Astrocyte (in vitro differentiated cells and primary cell): ENCODE measurements around the gene HOGA1. TPM values are rescaled to one million over a fixed set of nuclear protein-coding genes. Genes with fewer than 3 reads are reported as not detected.
A peak's percentile ranks its signal among the peaks of the same experiment; 100 is the strongest.
"Not testable (repeated sequence)": the region's sequence is repeated elsewhere in the genome, so short reads cannot be mapped to it uniquely, and the experiment has no call there.

Source experiments
- DNase-seq: peaks from one replicate; pipeline ENCODE4 v3.0.0-alpha.2; 2010; ENCODE audit warnings: low read depth
- FAIRE-seq: peaks from 2 replicates; lab custom pipeline; 2011; peaks lifted over from hg19 to GRCh38; lab: Jason Lieb, UNC
- H2AFZ ChIP-seq: 2 replicates; pipeline ENCODE4 v1.6.0; 2012; ENCODE audit warnings: low read depth, low read length, inconsistent platforms
- H3K27ac ChIP-seq: 2 replicates; pipeline ENCODE4 v1.5.1; 2011; ENCODE audit warnings: low read depth, low read length, inconsistent platforms
- H3K27me3 ChIP-seq: 2 replicates; pipeline ENCODE4 v1.6.0; 2011; ENCODE audit warnings: low read length, inconsistent platforms; ENCODE audit not compliant: insufficient read depth
- H3K36me3 ChIP-seq: 2 replicates; pipeline ENCODE4 v1.5.1; 2011; ENCODE audit warnings: low read length, inconsistent platforms; ENCODE audit not compliant: insufficient read depth
- H3K4me1 ChIP-seq: 2 replicates; pipeline ENCODE4 v1.5.1; 2011; ENCODE audit warnings: low read length, inconsistent platforms; ENCODE audit not compliant: insufficient read depth
- H3K4me2 ChIP-seq: 2 replicates; pipeline ENCODE4 v1.6.0; 2012; ENCODE audit warnings: low read length, inconsistent platforms
- H3K4me3 ChIP-seq: 2 replicates; pipeline ENCODE4 v1.5.1; 2011; ENCODE audit warnings: low read depth, mild to moderate bottlenecking, low read length, inconsistent platforms; ENCODE audit not compliant: insufficient read depth
- H3K79me2 ChIP-seq: 2 replicates; pipeline ENCODE4 v1.6.0; 2012; ENCODE audit warnings: mild to moderate bottlenecking, low read length, inconsistent platforms; ENCODE audit not compliant: insufficient read depth
- H3K9ac ChIP-seq: 2 replicates; pipeline ENCODE4 v1.6.0; 2012; ENCODE audit warnings: mild to moderate bottlenecking, low read length, inconsistent platforms
- H3K9me3 ChIP-seq: 2 replicates; pipeline ENCODE4 v1.5.1; 2012; ENCODE audit warnings: low read depth, mild to moderate bottlenecking, low read length, inconsistent platforms; ENCODE audit not compliant: insufficient read depth
- H4K20me1 ChIP-seq: 2 replicates; pipeline ENCODE4 v1.6.0; 2012; ENCODE audit warnings: low read length, inconsistent platforms; ENCODE audit not compliant: insufficient read depth
- H3K27ac Mint-ChIP-seq: one replicate; pipeline ENCODE4 v1.8.0; 2021; ENCODE audit warnings: mild to moderate bottlenecking, mixed read lengths; ENCODE audit not compliant: unreplicated experiment
- H3K27me3 Mint-ChIP-seq: one replicate; pipeline ENCODE4 v1.8.0; 2021; ENCODE audit warnings: low read depth, mixed read lengths; ENCODE audit not compliant: unreplicated experiment
- H3K36me3 Mint-ChIP-seq: one replicate; pipeline ENCODE4 v1.8.0; 2021; ENCODE audit warnings: low read depth, mixed read lengths; ENCODE audit not compliant: unreplicated experiment
- H3K4me1 Mint-ChIP-seq: one replicate; pipeline ENCODE4 v1.8.0; 2021; ENCODE audit warnings: low read depth, mixed read lengths; ENCODE audit not compliant: unreplicated experiment
- H3K4me3 Mint-ChIP-seq: one replicate; pipeline ENCODE4 v1.8.0; 2021; ENCODE audit warnings: mild to moderate bottlenecking, moderate library complexity, mixed read lengths; ENCODE audit not compliant: unreplicated experiment
- H3K9me3 Mint-ChIP-seq: one replicate; pipeline ENCODE4 v1.8.0; 2021; ENCODE audit warnings: mild to moderate bottlenecking, mixed read lengths; ENCODE audit not compliant: unreplicated experiment
- EZH2 ChIP-seq: IDR thresholded peaks from 2 replicates; pipeline ENCODE4 v1.6.1; 2012; ENCODE audit warnings: mild to moderate bottlenecking, low read length, inconsistent platforms; ENCODE audit not compliant: insufficient read depth
- total RNA-seq: library from RNA; stranded (reverse); gene quantifications from 2 replicates; pipeline ENCODE4 v1.2.1, GENCODE V29; 2021
- TF ChIP-seq, protein P1 (sequence below): IDR thresholded peaks from 2 replicates; pipeline ENCODE4 v1.5.1; 2011; ENCODE audit warnings: low read depth, mild to moderate bottlenecking, inconsistent platforms, low read length, moderate library complexity; ENCODE audit not compliant: insufficient read depth

The HOGA1 gene
- total RNA-seq, 1 donor from 2014 or later = 0.23 TPM

GRCh38 chr10:97550336-97551149 is 33.6 kb upstream of the HOGA1 start:
- Histone ChIP-seq H3K36me3 (no peaks in the 10 kb centered on the region), H4K20me1 (peaks cover 12% of the 10 kb centered on the region), H3K4me3 (no peak overlapping the region), H3K79me2 (peaks cover 45% of the 10 kb centered on the region), H3K4me2 (no peak overlapping the region), H2AFZ (no peak overlapping the region), H3K27me3 (no peaks in the 10 kb centered on the region), H3K4me1 (peaks cover 15% of the 10 kb centered on the region), H3K9me3 (no peaks in the 10 kb centered on the region), H3K27ac (no peak overlapping the region), H3K9ac (no peak overlapping the region)
- DNase-seq (no peak), FAIRE-seq (no peak)
- no peaks in the 10 kb centered on the region for H3K27me3 Mint-ChIP-seq
- H3K4me3 Mint-ChIP-seq = peak overlapping the region; percentile 21
- H3K4me1 Mint-ChIP-seq = peaks cover 53% of the 10 kb centered on the region
- TF ChIP-seq EZH2 = no peak
- TF ChIP-seq, protein P1, sequence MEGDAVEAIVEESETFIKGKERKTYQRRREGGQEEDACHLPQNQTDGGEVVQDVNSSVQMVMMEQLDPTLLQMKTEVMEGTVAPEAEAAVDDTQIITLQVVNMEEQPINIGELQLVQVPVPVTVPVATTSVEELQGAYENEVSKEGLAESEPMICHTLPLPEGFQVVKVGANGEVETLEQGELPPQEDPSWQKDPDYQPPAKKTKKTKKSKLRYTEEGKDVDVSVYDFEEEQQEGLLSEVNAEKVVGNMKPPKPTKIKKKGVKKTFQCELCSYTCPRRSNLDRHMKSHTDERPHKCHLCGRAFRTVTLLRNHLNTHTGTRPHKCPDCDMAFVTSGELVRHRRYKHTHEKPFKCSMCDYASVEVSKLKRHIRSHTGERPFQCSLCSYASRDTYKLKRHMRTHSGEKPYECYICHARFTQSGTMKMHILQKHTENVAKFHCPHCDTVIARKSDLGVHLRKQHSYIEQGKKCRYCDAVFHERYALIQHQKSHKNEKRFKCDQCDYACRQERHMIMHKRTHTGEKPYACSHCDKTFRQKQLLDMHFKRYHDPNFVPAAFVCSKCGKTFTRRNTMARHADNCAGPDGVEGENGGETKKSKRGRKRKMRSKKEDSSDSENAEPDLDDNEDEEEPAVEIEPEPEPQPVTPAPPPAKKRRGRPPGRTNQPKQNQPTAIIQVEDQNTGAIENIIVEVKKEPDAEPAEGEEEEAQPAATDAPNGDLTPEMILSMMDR = no peak
- H3K27ac Mint-ChIP-seq = peak overlapping the region; percentile 15
- H3K36me3 Mint-ChIP-seq = peaks cover 7% of the 10 kb centered on the region
- no peaks in the 10 kb centered on the region for H3K9me3 Mint-ChIP-seq

- Mint-ChIP-seq H3K4me3 (no peak overlapping the region), H3K4me1 (peaks cover 52% of the 10 kb centered on the region), H3K9me3 (no peaks in the 10 kb centered on the region), H3K27me3 (no peaks in the 10 kb centered on the region), H3K36me3 (peaks cover 11% of the 10 kb centered on the region), H3K27ac (no peak overlapping the region)
- no peak overlapping the region for H3K4me2 ChIP-seq
- H3K9ac ChIP-seq = no peak overlapping the region
- no peak overlapping the region for H2AFZ ChIP-seq
- peaks cover 12% of the 10 kb centered on the region for H4K20me1 ChIP-seq
- no peak for TF ChIP-seq EZH2
- TF ChIP-seq, protein P1 = no peak
- H3K36me3 ChIP-seq = no peaks in the 10 kb centered on the region
- H3K79me2 ChIP-seq = peaks cover 39% of the 10 kb centered on the region
- H3K4me3 ChIP-seq = no peak overlapping the region
- H3K27ac ChIP-seq = no peak overlapping the region
- FAIRE-seq (no peak), DNase-seq (no peak)
- H3K9me3 ChIP-seq = no peaks in the 10 kb centered on the region
- H3K27me3 ChIP-seq = no peaks in the 10 kb centered on the region
- peaks cover 15% of the 10 kb centered on the region for H3K4me1 ChIP-seq
These were observed 32.9 kb upstream of the HOGA1 start for GRCh38 chr10:97551271-97551670.

- no peak overlapping the region for H3K27ac Mint-ChIP-seq
- no peak overlapping the region for H3K4me2 ChIP-seq
These were observed 30.6 kb upstream of the HOGA1 start for GRCh38 chr10:97553575-97554031.

DNA sequence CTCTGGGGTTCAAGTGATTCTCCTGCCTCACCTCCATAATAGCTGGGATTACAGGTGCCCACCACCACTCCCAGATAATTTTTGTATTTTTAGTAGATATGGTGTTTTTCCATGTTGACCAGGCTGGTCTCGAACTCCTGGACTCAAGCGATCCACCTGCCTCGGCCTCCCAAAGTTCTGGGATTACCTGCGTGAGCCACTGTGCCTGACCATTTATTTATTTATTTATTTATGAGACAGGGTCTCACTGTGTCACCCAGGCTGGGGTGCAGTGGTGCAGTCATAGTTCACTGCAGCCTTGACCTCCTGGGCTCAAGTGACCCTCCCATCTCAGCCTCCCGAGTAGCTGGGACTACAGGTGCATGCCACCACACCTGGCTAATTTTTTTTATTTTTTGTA is 29.9 kb upstream of the HOGA1 start:
- H3K27ac ChIP-seq, H3K27me3 ChIP-seq, H2AFZ ChIP-seq, H3K9me3 Mint-ChIP-seq, FAIRE-seq, H3K36me3 Mint-ChIP-seq, H3K4me3 ChIP-seq, H3K36me3 ChIP-seq, H3K27ac Mint-ChIP-seq, H3K4me2 ChIP-seq, H3K9me3 ChIP-seq, H3K9ac ChIP-seq, H4K20me1 ChIP-seq, H3K4me1 ChIP-seq, DNase-seq, H3K27me3 Mint-ChIP-seq, H3K4me3 Mint-ChIP-seq: not testable (repeated sequence)
- H3K4me1 Mint-ChIP-seq = peaks cover 28% of the 10 kb centered on the region
- H3K79me2 ChIP-seq = peaks cover 19% of the 10 kb centered on the region

More at GRCh38 chr10:97553575-97554031, 30.6 kb upstream of the HOGA1 start:
- Histone ChIP-seq H3K27me3 (no peaks in the 10 kb centered on the region), H3K79me2 (peaks cover 26% of the 10 kb centered on the region), H4K20me1 (peaks cover 12% of the 10 kb centered on the region), H3K4me3 (no peak overlapping the region), H2AFZ (no peak overlapping the region), H3K4me1 (peaks cover 7% of the 10 kb centered on the region), H3K27ac (no peak overlapping the region), H3K9ac (peak overlapping the region; percentile 30), H3K9me3 (no peaks in the 10 kb centered on the region), H3K36me3 (no peaks in the 10 kb centered on the region)
- DNase-seq (peak; percentile 46), FAIRE-seq (no peak)
- H3K4me1 Mint-ChIP-seq = peaks cover 33% of the 10 kb centered on the region
- TF ChIP-seq EZH2 = no peak
- TF ChIP-seq, protein P1 = peak; percentile 69
- no peaks in the 10 kb centered on the region for H3K27me3 Mint-ChIP-seq
- H3K4me3 Mint-ChIP-seq = peak overlapping the region; percentile 54
- peaks cover 7% of the 10 kb centered on the region for H3K36me3 Mint-ChIP-seq
- peaks cover 2% of the 10 kb centered on the region for H3K9me3 Mint-ChIP-seq
